Gastrocnemius medialis (tissue), 4 donors: Measurements from ENCODE around the gene MAD1L1. TPM values are rescaled to one million over a fixed set of nuclear protein-coding genes. Genes with fewer than 3 reads are reported as not detected.

Experiments
- ATAC-seq, 2 donors: fragments of 150-250 bp; one replicate each; pipeline ENCODE4 v1.9.1; 2016
- DNase-seq, 2 donors: peaks; one replicate each; pipeline ENCODE4 v3.0.0-alpha.2; 2019
- H3K27ac ChIP-seq, 4 donors: fragments of 200-600 bp; sonication (generic); 1 replicate in 1 of 4; 2 replicates in 3 of 4; pipeline ENCODE4 v1.5.1; 2016 to 2018; ENCODE audit warnings: mild to moderate bottlenecking in 2 of 4, moderate library complexity in 1 of 4
- H3K27me3 ChIP-seq, 3 donors: fragments of 200-600 bp; sonication (generic) in 2 of 3; 1 replicate in 1 of 3; 2 replicates in 2 of 3; pipeline versions ENCODE4 v1.5.1 to v1.6.0; 2016 to 2019; ENCODE audit warnings: mild to moderate bottlenecking in 1 of 3, moderate library complexity in 1 of 3
- H3K36me3 ChIP-seq, 2 donors: fragments of 200-600 bp; sonication (generic) in 1 of 2; one replicate each; pipeline ENCODE4 v1.5.1; 2017 to 2018
- H3K4me1 ChIP-seq, 2 donors: fragments of 200-600 bp; sonication (generic) in 1 of 2; one replicate each; pipeline ENCODE4 v1.5.1; 2016 to 2017; ENCODE audit warnings: mild to moderate bottlenecking in 2 of 2
- H3K4me3 ChIP-seq, 4 donors: fragments of 200-600 bp; sonication (generic) in 3 of 4; 1 replicate in 1 of 4; 2 replicates in 3 of 4; pipeline ENCODE4 v1.5.1; 2016 to 2019; ENCODE audit warnings: mild to moderate bottlenecking in 2 of 4
- H3K9me3 ChIP-seq, 3 donors: fragments of 200-600 bp; sonication (generic) in 2 of 3; 1 replicate in 1 of 3; 2 replicates in 2 of 3; pipeline ENCODE4 v1.5.1; 2016 to 2019
- CTCF ChIP-seq, 5 experiments: fragments of 450-650 bp in 3 of 5; fragments of 200-600 bp in 2 of 5; sonication (generic) in 2 of 5; IDR thresholded peaks in 4 of 5; conservative IDR thresholded peaks in 1 of 5; 1 replicate in 4 of 5; 2 replicates in 1 of 5; pipeline ENCODE4 v1.5.1; 2016 to 2019; ENCODE audit warnings: antibody characterized with exemption in 5 of 5, mild to moderate bottlenecking in 3 of 5, moderate library complexity in 3 of 5
- POLR2A ChIP-seq, 2 donors: fragments of 450-650 bp; IDR thresholded peaks; one replicate each; pipeline ENCODE4 v1.6.1; 2017; ENCODE audit warnings: antibody characterized with exemption in 2 of 2, mild to moderate bottlenecking in 2 of 2, moderate library complexity in 2 of 2
- in situ Hi-C, 4 donors: fragments of 200-750 bp; cut with MboI; loops; one replicate each; pipeline versions ENCODE4 v1.15.0 to v1.8.0; 2017; ENCODE audit warnings: low sequenced_read_pairs in 4 of 4
- intact Hi-C: fragments of 100-400 bp; cut with DNase I; formaldehyde crosslinking; loops from one replicate; pipeline ENCODE4 v1.15.1; 2023; ENCODE audit warnings: low total_unique reads
- total RNA-seq, 4 donors: library from RNA; depleted of rRNA; stranded (reverse); fragments of >200 nt; gene quantifications; one replicate each; pipeline versions ENCODE4 v1.1.0 to v1.2.3, GENCODE V29; 2016

MAD1L1 gene
- total RNA-seq, 4 donors from 2014 or later, result 19.7 to 32.4 (median 22.7) TPM

GRCh38 chr7:2223321-2223720 lies 9.4 kb downstream of the MAD1L1 start:
- Histone ChIP-seq H3K4me1 (peaks cover 14 to 20% of the 10 kb centered on the region in 2 donors), H3K4me3 (no peak overlapping the region), H3K27me3 (no peaks in the 10 kb centered on the region), H3K27ac (no peak overlapping the region), H3K9me3 (no peaks in the 10 kb centered on the region), H3K36me3 (peaks cover 0 to 32% of the 10 kb centered on the region in 2 donors)
- ATAC-seq (no peak), DNase-seq (no peak)
- in situ Hi-C loops (loop anchor here in 2 of 4 donors (25.0 kb wide), 2 partner anchors 561 to 636 kb away; partner anchors contain the start of gene ELFN1 (in 1 of the 2)), intact Hi-C loops (no loop called here)
- TF ChIP-seq POLR2A (IDR thresholded peaks at IDR 0.05) (no peak), CTCF (IDR thresholded peaks at IDR 0.05 in 4 of 5, conservative IDR thresholded peaks at IDR 0.05 in 1 of 5) (no peak)

- in situ Hi-C loops (loop anchor here in 2 of 4 donors (25.0 kb wide), 2 partner anchors 560 to 635 kb away; partner anchors contain the start of gene ELFN1 (in 1 of the 2)), intact Hi-C loops (no loop called here)
- H3K27me3 ChIP-seq, result no peaks in the 10 kb centered on the region
- H3K27ac ChIP-seq, result no peak overlapping the region
- ATAC-seq (no peak), DNase-seq (no peak)
- no peaks in the 10 kb centered on the region for H3K9me3 ChIP-seq
- H3K4me1 ChIP-seq, result peaks cover 14 to 20% of the 10 kb centered on the region in 2 donors
- TF ChIP-seq POLR2A (IDR thresholded peaks at IDR 0.05), result no peak
- no peak for TF ChIP-seq CTCF (IDR thresholded peaks at IDR 0.05 in 4 of 5, conservative IDR thresholded peaks at IDR 0.05 in 1 of 5)
- H3K4me3 ChIP-seq, result no peak overlapping the region
- H3K36me3 ChIP-seq, result peaks cover 0 to 40% of the 10 kb centered on the region in 2 donors
Observed at GRCh38 chr7:2222516-2222915, 10.2 kb downstream of the MAD1L1 start.

- Histone ChIP-seq H3K4me3 (no peak overlapping the region), H3K4me1 (peaks cover 14 to 20% of the 10 kb centered on the region in 2 donors), H3K27me3 (no peaks in the 10 kb centered on the region), H3K9me3 (no peaks in the 10 kb centered on the region), H3K36me3 (peaks cover 0 to 45% of the 10 kb centered on the region in 2 donors), H3K27ac (no peak overlapping the region)
- ATAC-seq (no peak), DNase-seq (no peak)
- intact Hi-C loops (no loop called here), in situ Hi-C loops (loop anchor here in 2 of 4 donors (25.0 kb wide), 2 partner anchors 559 to 634 kb away; partner anchors contain the start of gene ELFN1 (in 1 of the 2))
- TF ChIP-seq CTCF (IDR thresholded peaks at IDR 0.05 in 4 of 5, conservative IDR thresholded peaks at IDR 0.05 in 1 of 5) (no peak), POLR2A (IDR thresholded peaks at IDR 0.05) (no peak)
Observed at GRCh38 chr7:2220954-2221353, 11.8 kb downstream of the MAD1L1 start.

- peaks cover 0 to 49% of the 10 kb centered on the region in 2 donors for H3K36me3 ChIP-seq
- TF ChIP-seq POLR2A (IDR thresholded peaks at IDR 0.05) (no peak), CTCF (IDR thresholded peaks at IDR 0.05 in 4 of 5, conservative IDR thresholded peaks at IDR 0.05 in 1 of 5) (no peak)
- no peaks in the 10 kb centered on the region for H3K9me3 ChIP-seq
- in situ Hi-C loops, result loop anchor here in 2 of 4 donors (25.0 kb wide), 2 partner anchors 558 to 633 kb away; partner anchors contain the start of gene ELFN1 (in 1 of the 2)
- no peak overlapping the region for H3K4me3 ChIP-seq
- no peak overlapping the region for H3K27ac ChIP-seq
- ATAC-seq (no peak), DNase-seq (no peak)
- intact Hi-C loops, result no loop called here
- H3K27me3 ChIP-seq, result no peaks in the 10 kb centered on the region
- H3K4me1 ChIP-seq, result peaks cover 14 to 20% of the 10 kb centered on the region in 2 donors
Observed at GRCh38 chr7:2220506-2220905, 12.2 kb downstream of the MAD1L1 start.
